Panc1 (cell line): ENCODE results near the gene ANKRD40. TPM values are rescaled to one million over a fixed set of nuclear protein-coding genes. Genes with fewer than 3 reads are reported as not detected.

ENCODE experiments used
- ATAC-seq: fragments of 200-7000 bp; cut with Tn5 transposase; 2 replicates; pipeline ENCODE4 v1.9.1; 2020; ENCODE audit warnings: mild to moderate bottlenecking, moderate library complexity
- BruUV-seq: library from RNA; stranded (reverse); fragments of 400-500 nt; replicated peaks from 2 replicates; lab custom pipeline; 2021; lab: Mats Ljungman, UMichigan
- CTCF ChIA-PET: fragments of 300-600 bp; sonication (Branson Sonifier 250); formaldehyde crosslinking; loops from one replicate; lab custom pipeline; 2022; ENCODE audit warnings: antibody characterized with exemption; lab: Charles Lee
- POLR2A ChIA-PET: fragments of 300-600 bp; sonication (Branson Sonifier 250); formaldehyde crosslinking; loops from one replicate; lab custom pipeline; 2022; ENCODE audit warnings: antibody characterized with exemption; lab: Charles Lee
- DNase-seq: peaks from one replicate; pipeline ENCODE4 v3.0.0-alpha.2; 2010; ENCODE audit warnings: low read depth, low spot score
- H3K27ac ChIP-seq: 2 replicates; pipeline ENCODE4 v1.5.1; 2011; ENCODE audit warnings: mild to moderate bottlenecking, low read length, inconsistent platforms
- H3K27me3 ChIP-seq: fragments of 200-500 bp; sonication (Bioruptor generic); 2 replicates; pipeline ENCODE4 v1.6.0; 2014; ENCODE audit warnings: low read length, inconsistent platforms; ENCODE audit not compliant: control insufficient read depth, insufficient read depth
- H3K36me3 ChIP-seq: fragments of 200-500 bp; sonication (Bioruptor generic); 2 replicates; pipeline ENCODE4 v1.5.1; 2014; ENCODE audit warnings: inconsistent platforms, mild to moderate bottlenecking, low read length, moderate library complexity; ENCODE audit not compliant: control insufficient read depth, insufficient read depth
- H3K4me1 ChIP-seq: 2 replicates; pipeline ENCODE4 v1.5.1; 2011; ENCODE audit warnings: inconsistent platforms, mild to moderate bottlenecking, low read length, moderate library complexity; ENCODE audit not compliant: control insufficient read depth, insufficient read depth
- H3K4me3 ChIP-seq, 2 experiments: 2 replicates each; pipeline ENCODE4 v1.5.1; 2011 to 2012; ENCODE audit warnings: low read depth in 2 of 2, low read length in 2 of 2, mild to moderate bottlenecking in 2 of 2, inconsistent platforms in 1 of 2, moderate library complexity in 1 of 2
- H3K9me3 ChIP-seq: fragments of 200-500 bp; sonication (Bioruptor generic); 2 replicates; pipeline ENCODE4 v1.5.1; 2014; ENCODE audit warnings: low read depth, mild to moderate bottlenecking, inconsistent platforms, low read length, moderate library complexity; ENCODE audit not compliant: control insufficient read depth, insufficient read depth
- CTCF ChIP-seq: fragments of 450-650 bp; IDR thresholded peaks from 2 replicates; pipeline ENCODE4 v1.5.1; 2017; ENCODE audit warnings: mild to moderate bottlenecking
- POLR2AphosphoS5 ChIP-seq: IDR thresholded peaks from 2 replicates; pipeline ENCODE4 v1.6.1; 2012; ENCODE audit warnings: mild to moderate bottlenecking, low read depth, low read length, moderate library complexity
- REST ChIP-seq, 2 experiments: IDR thresholded peaks; 2 replicates each; pipeline ENCODE4 v1.6.1; 2011 to 2012; ENCODE audit warnings: low read depth in 2 of 2, control low read depth in 1 of 2, low read length in 1 of 2, mild to moderate bottlenecking in 1 of 2, moderate library complexity in 1 of 2; ENCODE audit not compliant: insufficient read depth in 1 of 2
- SIN3A ChIP-seq: IDR thresholded peaks from 2 replicates; pipeline ENCODE4 v1.6.1; 2012; ENCODE audit warnings: low read depth, mild to moderate bottlenecking, low read length, moderate library complexity, borderline replicate concordance; ENCODE audit not compliant: insufficient read depth
- TCF7L2 ChIP-seq: IDR thresholded peaks from 2 replicates; pipeline ENCODE4 v1.6.1; 2011; ENCODE audit warnings: mild to moderate bottlenecking, low read depth, low read length, inconsistent platforms
- in situ Hi-C: cut with HindIII; loops from 2 replicates; pipeline ENCODE4 v1.10.0; 2016; ENCODE audit warnings: low sequenced_read_pairs, low pct_unique_long_range_greater_than_20kb
- intact Hi-C: fragments of 100-400 bp; cut with micrococcal nuclease; formaldehyde crosslinking; loops from one replicate; pipeline ENCODE4 v1.10.0; 2022; ENCODE audit not compliant: unreplicated experiment
- total RNA-seq: library from RNA; stranded (reverse); gene quantifications from one replicate; pipeline ENCODE4 v1.2.1, GENCODE V29; 2021; ENCODE audit not compliant: unreplicated experiment

ANKRD40 gene
- total RNA-seq, 1 experiment from 2014 or later: 57.2 TPM

GRCh38 chr17:50682938-50683337 lies 24.8 kb downstream of the ANKRD40 start:
- in situ Hi-C loops (no loop called here), intact Hi-C loops (no loop called here)
- no peak overlapping the region for H3K4me3 ChIP-seq
- no TSS peak for BruUV-seq
- ChIA-PET POLR2A (no interaction called here), CTCF (no interaction called here)
- DNase-seq (no peak), ATAC-seq (no peak)
- no peaks in the 10 kb centered on the region for H3K9me3 ChIP-seq
- peak overlapping the region; percentile 44; the same call in 1 of the 2 replicates for H3K27ac ChIP-seq
- H3K27me3 ChIP-seq: no peaks in the 10 kb centered on the region
- TF ChIP-seq TCF7L2 (no peak), CTCF (no peak), POLR2AphosphoS5 (no peak)
- no peaks in the 10 kb centered on the region for H3K36me3 ChIP-seq
- peaks cover 39% of the 10 kb centered on the region for H3K4me1 ChIP-seq

GRCh38 chr17:50682441-50682840 lies 25.3 kb downstream of the ANKRD40 start:
- Histone ChIP-seq H3K9me3 (no peaks in the 10 kb centered on the region), H3K36me3 (no peaks in the 10 kb centered on the region), H3K27ac (peak overlapping the region; percentile 44; the same call in 1 of the 2 replicates), H3K4me1 (peaks cover 39% of the 10 kb centered on the region), H3K27me3 (no peaks in the 10 kb centered on the region), H3K4me3 (no peak overlapping the region)
- no peak for DNase-seq
- intact Hi-C loops (no loop called here), in situ Hi-C loops (no loop called here)
- CTCF ChIA-PET: interaction anchor here (0.6 kb wide), 1 partner anchor 14 kb away, joined by 3 read pairs; no protein-coding TSS in a partner anchor
- BruUV-seq: no TSS peak
- no peak for TF ChIP-seq POLR2AphosphoS5
- TF ChIP-seq CTCF: no peak
- no peak for TF ChIP-seq SIN3A
- no peak for TF ChIP-seq TCF7L2
- TF ChIP-seq REST (IDR thresholded peaks at IDR 0.05; ENCODE audit: insufficient read depth in 1 of 2, low read depth in 2 of 2, low read length in 1 of 2): no peak
- no peak for ATAC-seq
- POLR2A ChIA-PET: no interaction called here
